ENCODE data around the gene TRPV6. TPM values are rescaled to one million over a fixed set of nuclear protein-coding genes. Genes with fewer than 3 reads are reported as not detected.

The TRPV6 gene
- total and polyA plus RNA-seq, 4 donors = 0.32 to 1.5 (median 0.36) TPM; not detected in 1

GRCh38 chr7:142889816-142890215 lies 4.3 kb upstream of the TRPV6 start:
- H3K27ac ChIP-seq (ENCODE audit: low read depth in 1 of 2, low read length in 2 of 2) = no peak overlapping the region
- no peaks in the 10 kb centered on the region for H3K9me3 ChIP-seq (ENCODE audit: control insufficient read depth in 4 of 4, low read length in 3 of 4)
- 43% methylated on average over 3 of the region's 3 CpGs for WGBS
- H3K4me3 ChIP-seq (ENCODE audit: low read depth in 1 of 3, low read length in 3 of 3) = no peak overlapping the region
- H3K36me3 ChIP-seq (ENCODE audit: control insufficient read depth in 4 of 4, insufficient read depth in 3 of 4, low read depth in 1 of 4, low read length in 3 of 4) = no peaks in the 10 kb centered on the region
- no peak overlapping the region for H3K9ac ChIP-seq (ENCODE audit: low read depth in 1 of 2, low read length in 2 of 2)
- no peak for DNase-seq (ENCODE audit: low spot score)
- no peak for TF ChIP-seq CTCF (IDR thresholded peaks at IDR 0.05; ENCODE audit: low read depth, low read length, missing input control)
- no peak for TF ChIP-seq YY1 (IDR thresholded peaks at IDR 0.05)
- no peak for TF ChIP-seq EGR1 (IDR thresholded peaks at IDR 0.05; ENCODE audit: low read depth in 2 of 2)
- no peak for TF ChIP-seq HNF4G (IDR thresholded peaks at IDR 0.05)
- no peak for TF ChIP-seq JUND (IDR thresholded peaks at IDR 0.05)
- TF ChIP-seq RAD21 (IDR thresholded peaks at IDR 0.05) = no peak
- TF ChIP-seq ZBTB33 (IDR thresholded peaks at IDR 0.05) = no peak
- no peak for TF ChIP-seq HNF4A (conservative IDR thresholded peaks at IDR 0.05)
- no peak for TF ChIP-seq TAF1 (conservative IDR thresholded peaks at IDR 0.05)
- no peak for TF ChIP-seq REST (IDR thresholded peaks at IDR 0.05)
- TF ChIP-seq RXRA (IDR thresholded peaks at IDR 0.05) = no peak
- TF ChIP-seq FOXA1 (IDR thresholded peaks at IDR 0.05) = no peak
- no peak for TF ChIP-seq ATF3 (IDR thresholded peaks at IDR 0.05)
- no peak for TF ChIP-seq NR2F2 (IDR thresholded peaks at IDR 0.05)
- TF ChIP-seq FOXA2 (IDR thresholded peaks at IDR 0.05) = no peak
- no peak for TF ChIP-seq MAX (IDR thresholded peaks at IDR 0.05)
- TF ChIP-seq GABPA (IDR thresholded peaks at IDR 0.05 in 1 of 2, conservative IDR thresholded peaks at IDR 0.05 in 1 of 2) = no peak
- no peak for TF ChIP-seq SP1 (IDR thresholded peaks at IDR 0.05)
- H3K27me3 ChIP-seq (ENCODE audit: control insufficient read depth in 4 of 4, insufficient read depth in 4 of 4, low read length in 3 of 4) = peaks cover 0 to 5% (median 0%) of the 10 kb centered on the region in 4 donors
- H3K4me1 ChIP-seq (ENCODE audit: control insufficient read depth in 4 of 4, insufficient read depth in 4 of 4, low read length in 3 of 4) = no peaks in the 10 kb centered on the region

Measured in liver (tissue), 9 donors.